GM12891 (cell line): ENCODE data around the gene POLR1H.

Experiments used
- PAX5 ChIP-seq: IDR thresholded peaks from 2 replicates; pipeline ENCODE4 v1.6.1; 2011; ENCODE audit warnings: low read length, moderate library complexity, mild to moderate bottlenecking; ENCODE audit not compliant: insufficient read depth, severe bottlenecking
- POLR2A ChIP-seq: IDR thresholded peaks from 2 replicates; pipeline ENCODE4 v1.6.1; 2011; ENCODE audit warnings: low read depth, low read length, control low read depth
- POLR2AphosphoS5 ChIP-seq: IDR thresholded peaks from 2 replicates; pipeline ENCODE4 v1.6.1; 2011; ENCODE audit warnings: low read depth, low read length, control low read depth
- SPI1 ChIP-seq: IDR thresholded peaks from 2 replicates; pipeline ENCODE4 v1.6.1; 2011; ENCODE audit warnings: low read depth, low read length, control low read depth
- TAF1 ChIP-seq: IDR thresholded peaks from 2 replicates; pipeline ENCODE4 v1.6.1; 2011; ENCODE audit warnings: low read depth, low read length, control low read depth

DNA sequence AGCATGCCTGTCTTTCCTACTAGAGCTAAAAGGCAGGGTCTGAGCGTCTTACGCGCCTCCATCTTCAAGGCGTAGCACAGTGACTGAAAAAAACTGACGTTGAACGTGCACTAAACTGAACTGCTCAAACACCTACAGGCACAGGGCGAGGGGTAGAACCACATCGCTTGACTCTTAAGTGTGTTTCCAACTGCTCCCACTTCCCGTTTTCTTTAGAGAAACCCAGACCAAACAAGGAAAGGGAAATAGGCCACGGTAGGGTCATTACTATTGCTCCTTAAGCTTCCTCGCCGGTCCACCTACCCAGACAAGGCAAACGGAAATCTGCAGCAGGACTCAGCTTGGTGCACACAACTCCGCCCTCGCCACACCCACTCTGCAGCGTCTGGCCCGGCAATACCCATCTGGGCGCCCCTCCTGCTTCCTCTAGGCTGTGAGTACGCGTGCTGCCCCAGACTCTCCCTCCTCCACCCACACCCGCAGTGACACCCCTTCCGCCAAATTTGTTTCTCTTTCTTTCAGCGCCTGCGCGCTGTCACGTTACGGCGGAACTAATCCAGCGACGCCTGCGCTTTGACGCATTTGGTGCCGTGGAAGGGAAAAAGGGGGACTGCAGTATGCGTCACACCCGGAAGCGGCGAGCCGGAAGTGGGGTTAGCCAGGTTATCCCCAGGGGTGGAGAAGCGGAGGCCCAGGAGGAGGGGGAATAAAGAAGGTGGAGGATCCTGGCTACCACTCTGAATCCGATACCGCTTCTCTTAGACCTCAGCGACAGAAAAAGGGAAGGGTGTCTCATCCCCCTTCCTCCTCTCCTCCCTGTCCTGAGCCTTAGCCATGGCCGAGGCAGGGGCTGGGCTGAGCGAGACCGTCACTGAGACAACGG, 5.8 kb downstream of the POLR1H start, which contains the start of gene PPP1R11:
- TF ChIP-seq TAF1, result peak; percentile 78
- peak; percentile 90 for TF ChIP-seq POLR2A
- TF ChIP-seq POLR2AphosphoS5, result peak; percentile 82
- no peak for TF ChIP-seq PAX5
- peak; percentile 88 for TF ChIP-seq SPI1
